HepG2 (cell line): ENCODE data around the gene GPR32.
"Not testable (repeated sequence)": the region's sequence is repeated elsewhere in the genome, so short reads cannot be mapped to it uniquely, and the experiment has no call there.

Experiments used
- EZH2 ChIP-seq: conservative IDR thresholded peaks from 2 replicates; pipeline ENCODE4 v1.6.1; 2012; ENCODE audit warnings: mild to moderate bottlenecking, low read depth, low read length, moderate library complexity
- GABPA ChIP-seq, 2 experiments: IDR thresholded peaks; 2 replicates each; pipeline ENCODE4 v1.6.1; 2011 to 2016; ENCODE audit warnings: low read depth in 2 of 2, low read length in 1 of 2, missing biosample characterization in 1 of 2, missing genetic modification characterization in 1 of 2
- KDM6A ChIP-seq: IDR thresholded peaks from 2 replicates; pipeline ENCODE4 v1.6.1; 2016; ENCODE audit warnings: low read depth
- MYC ChIP-seq: sonication (generic); formaldehyde crosslinking; IDR thresholded peaks from 2 replicates; pipeline ENCODE4 v1.9.0; 2021; ENCODE audit warnings: missing genetic modification reagents, borderline replicate concordance
- NFE2L1 ChIP-seq: sonication (generic); formaldehyde crosslinking; IDR thresholded peaks from 2 replicates; pipeline ENCODE4 v1.4.0; 2020; ENCODE audit warnings: missing genetic modification reagents, mild to moderate bottlenecking, borderline replicate concordance
- NFYB ChIP-seq: sonication (generic); formaldehyde crosslinking; IDR thresholded peaks from 2 replicates; pipeline ENCODE4 v1.4.0; 2020; ENCODE audit warnings: missing genetic modification reagents
- POLR2AphosphoS5 ChIP-seq: IDR thresholded peaks from 2 replicates; pipeline ENCODE4 v1.6.1; 2012; ENCODE audit warnings: low read depth, low read length
- SRY ChIP-seq: sonication (generic); formaldehyde crosslinking; IDR thresholded peaks from 2 replicates; pipeline ENCODE4 v1.8.0; 2022; ENCODE audit warnings: mild to moderate bottlenecking, missing genetic modification reagents
- ZNF292 ChIP-seq: sonication (generic); formaldehyde crosslinking; IDR thresholded peaks from 2 replicates; pipeline ENCODE4 v1.8.1; 2022; ENCODE audit warnings: mild to moderate bottlenecking, low read depth, missing genetic modification reagents, borderline replicate concordance
- TF ChIP-seq, protein P1 (sequence below): sonication (generic); formaldehyde crosslinking; IDR thresholded peaks from 2 replicates; pipeline ENCODE4 v1.5.0; 2020; ENCODE audit warnings: missing genetic modification reagents
- TF ChIP-seq, protein P2 (sequence below): sonication (generic); formaldehyde crosslinking; IDR thresholded peaks from 2 replicates; pipeline ENCODE4 v1.5.0; 2020; ENCODE audit warnings: mild to moderate bottlenecking, missing genetic modification reagents
- TF ChIP-seq, protein P3 (sequence below): sonication (generic); formaldehyde crosslinking; IDR thresholded peaks from 2 replicates; pipeline ENCODE4 v1.4.0; 2020; ENCODE audit warnings: mild to moderate bottlenecking, missing genetic modification reagents, borderline replicate concordance
- TF ChIP-seq, protein P4 (sequence below): IDR thresholded peaks from 2 replicates; pipeline ENCODE4 v1.6.1; 2012; ENCODE audit warnings: low read depth, low read length, improper control_type of control experiment
- TF ChIP-seq, protein P5 (sequence below): sonication (generic); formaldehyde crosslinking; IDR thresholded peaks from 2 replicates; pipeline ENCODE4 v1.5.0; 2020; ENCODE audit warnings: mild to moderate bottlenecking, missing genetic modification reagents, moderate library complexity

DNA sequence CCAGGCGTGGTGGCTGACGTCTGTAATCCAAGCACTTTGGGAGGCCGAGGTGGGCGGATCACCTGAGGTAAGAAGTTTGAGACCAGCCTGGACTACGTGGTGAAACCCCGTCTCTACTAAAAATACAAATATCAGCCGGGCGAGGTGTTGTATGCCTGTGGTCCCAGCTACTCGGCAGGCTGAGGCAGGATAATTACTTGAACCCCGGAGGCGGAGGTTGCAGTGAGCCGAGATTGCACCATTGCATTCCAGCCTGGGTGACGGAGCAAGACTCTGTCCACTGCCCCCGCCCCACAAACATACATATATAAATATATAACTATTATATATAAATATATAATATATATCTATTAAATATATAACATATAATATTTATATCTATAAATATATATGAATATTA, 23.1 kb upstream of the GPR32 start:
- not testable (repeated sequence) for TF ChIP-seq NFE2L1; NFYB (CRISPR knock-in tag); POLR2AphosphoS5; MYC; SRY (CRISPR knock-in tag); ZNF292; GABPA (IDR thresholded peaks at IDR 0.05; ENCODE audit: low read depth, low read length); GABPA (CRISPR knock-in tag; IDR thresholded peaks at IDR 0.05; ENCODE audit: low read depth); KDM6A (CRISPR knock-in tag); EZH2
- TF ChIP-seq, protein P1, sequence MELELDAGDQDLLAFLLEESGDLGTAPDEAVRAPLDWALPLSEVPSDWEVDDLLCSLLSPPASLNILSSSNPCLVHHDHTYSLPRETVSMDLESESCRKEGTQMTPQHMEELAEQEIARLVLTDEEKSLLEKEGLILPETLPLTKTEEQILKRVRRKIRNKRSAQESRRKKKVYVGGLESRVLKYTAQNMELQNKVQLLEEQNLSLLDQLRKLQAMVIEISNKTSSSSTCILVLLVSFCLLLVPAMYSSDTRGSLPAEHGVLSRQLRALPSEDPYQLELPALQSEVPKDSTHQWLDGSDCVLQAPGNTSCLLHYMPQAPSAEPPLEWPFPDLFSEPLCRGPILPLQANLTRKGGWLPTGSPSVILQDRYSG = not testable (repeated sequence)
- TF ChIP-seq, protein P2, sequence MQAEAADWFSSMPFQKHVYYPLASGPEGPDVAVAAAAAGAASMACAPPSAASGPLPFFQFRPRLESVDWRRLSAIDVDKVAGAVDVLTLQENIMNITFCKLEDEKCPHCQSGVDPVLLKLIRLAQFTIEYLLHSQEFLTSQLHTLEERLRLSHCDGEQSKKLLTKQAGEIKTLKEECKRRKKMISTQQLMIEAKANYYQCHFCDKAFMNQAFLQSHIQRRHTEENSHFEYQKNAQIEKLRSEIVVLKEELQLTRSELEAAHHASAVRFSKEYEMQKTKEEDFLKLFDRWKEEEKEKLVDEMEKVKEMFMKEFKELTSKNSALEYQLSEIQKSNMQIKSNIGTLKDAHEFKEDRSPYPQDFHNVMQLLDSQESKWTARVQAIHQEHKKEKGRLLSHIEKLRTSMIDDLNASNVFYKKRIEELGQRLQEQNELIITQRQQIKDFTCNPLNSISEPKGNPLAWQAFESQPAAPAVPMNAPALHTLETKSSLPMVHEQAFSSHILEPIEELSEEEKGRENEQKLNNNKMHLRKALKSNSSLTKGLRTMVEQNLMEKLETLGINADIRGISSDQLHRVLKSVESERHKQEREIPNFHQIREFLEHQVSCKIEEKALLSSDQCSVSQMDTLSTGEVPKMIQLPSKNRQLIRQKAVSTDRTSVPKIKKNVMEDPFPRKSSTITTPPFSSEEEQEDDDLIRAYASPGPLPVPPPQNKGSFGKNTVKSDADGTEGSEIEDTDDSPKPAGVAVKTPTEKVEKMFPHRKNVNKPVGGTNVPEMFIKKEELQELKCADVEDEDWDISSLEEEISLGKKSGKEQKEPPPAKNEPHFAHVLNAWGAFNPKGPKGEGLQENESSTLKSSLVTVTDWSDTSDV = not testable (repeated sequence)
- TF ChIP-seq, protein P3, sequence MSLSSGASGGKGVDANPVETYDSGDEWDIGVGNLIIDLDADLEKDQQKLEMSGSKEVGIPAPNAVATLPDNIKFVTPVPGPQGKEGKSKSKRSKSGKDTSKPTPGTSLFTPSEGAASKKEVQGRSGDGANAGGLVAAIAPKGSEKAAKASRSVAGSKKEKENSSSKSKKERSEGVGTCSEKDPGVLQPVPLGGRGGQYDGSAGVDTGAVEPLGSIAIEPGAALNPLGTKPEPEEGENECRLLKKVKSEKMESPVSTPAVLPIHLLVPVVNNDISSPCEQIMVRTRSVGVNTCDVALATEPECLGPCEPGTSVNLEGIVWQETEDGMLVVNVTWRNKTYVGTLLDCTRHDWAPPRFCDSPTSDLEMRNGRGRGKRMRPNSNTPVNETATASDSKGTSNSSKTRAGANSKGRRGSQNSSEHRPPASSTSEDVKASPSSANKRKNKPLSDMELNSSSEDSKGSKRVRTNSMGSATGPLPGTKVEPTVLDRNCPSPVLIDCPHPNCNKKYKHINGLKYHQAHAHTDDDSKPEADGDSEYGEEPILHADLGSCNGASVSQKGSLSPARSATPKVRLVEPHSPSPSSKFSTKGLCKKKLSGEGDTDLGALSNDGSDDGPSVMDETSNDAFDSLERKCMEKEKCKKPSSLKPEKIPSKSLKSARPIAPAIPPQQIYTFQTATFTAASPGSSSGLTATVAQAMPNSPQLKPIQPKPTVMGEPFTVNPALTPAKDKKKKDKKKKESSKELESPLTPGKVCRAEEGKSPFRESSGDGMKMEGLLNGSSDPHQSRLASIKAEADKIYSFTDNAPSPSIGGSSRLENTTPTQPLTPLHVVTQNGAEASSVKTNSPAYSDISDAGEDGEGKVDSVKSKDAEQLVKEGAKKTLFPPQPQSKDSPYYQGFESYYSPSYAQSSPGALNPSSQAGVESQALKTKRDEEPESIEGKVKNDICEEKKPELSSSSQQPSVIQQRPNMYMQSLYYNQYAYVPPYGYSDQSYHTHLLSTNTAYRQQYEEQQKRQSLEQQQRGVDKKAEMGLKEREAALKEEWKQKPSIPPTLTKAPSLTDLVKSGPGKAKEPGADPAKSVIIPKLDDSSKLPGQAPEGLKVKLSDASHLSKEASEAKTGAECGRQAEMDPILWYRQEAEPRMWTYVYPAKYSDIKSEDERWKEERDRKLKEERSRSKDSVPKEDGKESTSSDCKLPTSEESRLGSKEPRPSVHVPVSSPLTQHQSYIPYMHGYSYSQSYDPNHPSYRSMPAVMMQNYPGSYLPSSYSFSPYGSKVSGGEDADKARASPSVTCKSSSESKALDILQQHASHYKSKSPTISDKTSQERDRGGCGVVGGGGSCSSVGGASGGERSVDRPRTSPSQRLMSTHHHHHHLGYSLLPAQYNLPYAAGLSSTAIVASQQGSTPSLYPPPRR (CRISPR knock-in tag) = not testable (repeated sequence)
- TF ChIP-seq, protein P4, sequence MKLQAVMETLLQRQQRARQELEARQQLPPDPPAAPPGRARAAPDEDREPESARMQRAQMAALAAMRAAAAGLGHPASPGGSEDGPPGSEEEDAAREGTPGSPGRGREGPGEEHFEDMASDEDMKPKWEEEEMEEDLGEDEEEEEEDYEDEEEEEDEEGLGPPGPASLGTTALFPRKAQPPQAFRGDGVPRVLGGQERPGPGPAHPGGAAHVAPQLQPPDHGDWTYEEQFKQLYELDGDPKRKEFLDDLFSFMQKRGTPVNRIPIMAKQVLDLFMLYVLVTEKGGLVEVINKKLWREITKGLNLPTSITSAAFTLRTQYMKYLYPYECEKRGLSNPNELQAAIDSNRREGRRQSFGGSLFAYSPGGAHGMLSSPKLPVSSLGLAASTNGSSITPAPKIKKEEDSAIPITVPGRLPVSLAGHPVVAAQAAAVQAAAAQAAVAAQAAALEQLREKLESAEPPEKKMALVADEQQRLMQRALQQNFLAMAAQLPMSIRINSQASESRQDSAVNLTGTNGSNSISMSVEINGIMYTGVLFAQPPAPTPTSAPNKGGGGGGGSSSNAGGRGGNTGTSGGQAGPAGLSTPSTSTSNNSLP = not testable (repeated sequence)
- TF ChIP-seq, protein P5, sequence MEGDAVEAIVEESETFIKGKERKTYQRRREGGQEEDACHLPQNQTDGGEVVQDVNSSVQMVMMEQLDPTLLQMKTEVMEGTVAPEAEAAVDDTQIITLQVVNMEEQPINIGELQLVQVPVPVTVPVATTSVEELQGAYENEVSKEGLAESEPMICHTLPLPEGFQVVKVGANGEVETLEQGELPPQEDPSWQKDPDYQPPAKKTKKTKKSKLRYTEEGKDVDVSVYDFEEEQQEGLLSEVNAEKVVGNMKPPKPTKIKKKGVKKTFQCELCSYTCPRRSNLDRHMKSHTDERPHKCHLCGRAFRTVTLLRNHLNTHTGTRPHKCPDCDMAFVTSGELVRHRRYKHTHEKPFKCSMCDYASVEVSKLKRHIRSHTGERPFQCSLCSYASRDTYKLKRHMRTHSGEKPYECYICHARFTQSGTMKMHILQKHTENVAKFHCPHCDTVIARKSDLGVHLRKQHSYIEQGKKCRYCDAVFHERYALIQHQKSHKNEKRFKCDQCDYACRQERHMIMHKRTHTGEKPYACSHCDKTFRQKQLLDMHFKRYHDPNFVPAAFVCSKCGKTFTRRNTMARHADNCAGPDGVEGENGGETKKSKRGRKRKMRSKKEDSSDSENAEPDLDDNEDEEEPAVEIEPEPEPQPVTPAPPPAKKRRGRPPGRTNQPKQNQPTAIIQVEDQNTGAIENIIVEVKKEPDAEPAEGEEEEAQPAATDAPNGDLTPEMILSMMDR (CRISPR knock-in tag) = not testable (repeated sequence)
